Effector CD8-positive, alpha-beta T cell (primary cell): Measurements from ENCODE around the gene CCDC197.

Experiments
- DNase-seq: peaks from one replicate; lab custom pipeline; 2025; lab: John Stamatoyannopoulos, UW

Gene CCDC197

GRCh38 chr14:94000267-94000666 lies 3.2 kb downstream of the CCDC197 start:
- no peak for DNase-seq

GRCh38 chr14:94001016-94001415 lies 3.9 kb downstream of the CCDC197 start:
- no peak for DNase-seq

- DNase-seq = peak; percentile 29
These were observed 4.6 kb downstream of the CCDC197 start for GRCh38 chr14:94001501-94002396.

GRCh38 chr14:94003397-94003796 lies 6.3 kb downstream of the CCDC197 start:
- no peak for DNase-seq

GRCh38 chr14:94004015-94004414 lies 6.9 kb downstream of the CCDC197 start:
- no peak for DNase-seq

GRCh38 chr14:94005324-94006073 lies 8.4 kb downstream of the CCDC197 start:
- DNase-seq = no peak

- no peak for DNase-seq
These were observed 11.1 kb downstream of the CCDC197 start for GRCh38 chr14:94008234-94008633.

GRCh38 chr14:94009767-94010166 lies 12.7 kb downstream of the CCDC197 start:
- no peak for DNase-seq

GRCh38 chr14:94010625-94011024 lies 13.5 kb downstream of the CCDC197 start:
- DNase-seq = no peak

GRCh38 chr14:94011795-94012194 lies 14.7 kb downstream of the CCDC197 start:
- no peak for DNase-seq

GRCh38 chr14:94014382-94014781 lies 17.3 kb downstream of the CCDC197 start:
- no peak for DNase-seq

- DNase-seq = no peak
These were observed 18.1 kb downstream of the CCDC197 start for GRCh38 chr14:94015223-94015622.

GRCh38 chr14:94016446-94016976 lies 19.4 kb downstream of the CCDC197 start:
- no peak for DNase-seq

GRCh38 chr14:94018308-94018707 lies 21.2 kb downstream of the CCDC197 start:
- no peak for DNase-seq

- DNase-seq = no peak
These were observed 22.2 kb downstream of the CCDC197 start for GRCh38 chr14:94019329-94019728.

- no peak for DNase-seq
These were observed 23.2 kb downstream of the CCDC197 start for GRCh38 chr14:94020267-94020666.

GRCh38 chr14:94021001-94021400 lies 23.9 kb downstream of the CCDC197 start:
- DNase-seq = no peak

- DNase-seq = no peak
These were observed 24.5 kb downstream of the CCDC197 start for GRCh38 chr14:94021416-94022157.

- no peak for DNase-seq
These were observed 25.7 kb downstream of the CCDC197 start for GRCh38 chr14:94022532-94023411.

- no peak for DNase-seq
These were observed 27.4 kb downstream of the CCDC197 start for GRCh38 chr14:94024549-94024948.

- DNase-seq = no peak
These were observed 28.6 kb downstream of the CCDC197 start for GRCh38 chr14:94025720-94026119.
